Adrenal gland (tissue), 5 donors: ENCODE measurements around the gene WFDC10A.

Experiments used
- CTCF ChIP-seq, 6 experiments: fragments of 450-650 bp in 4 of 6; fragments of 200-600 bp in 2 of 6; sonication (generic) in 1 of 6; IDR thresholded peaks; 1 replicate in 5 of 6; 2 replicates in 1 of 6; pipeline versions ENCODE4 v1.5.1 to v1.8.0; 2016 to 2021; ENCODE audit warnings: antibody characterized with exemption in 6 of 6, mild to moderate bottlenecking in 2 of 6, moderate library complexity in 1 of 6
- POLR2A ChIP-seq, 2 donors: fragments of 450-650 bp; IDR thresholded peaks; one replicate each; pipeline ENCODE4 v1.6.1; 2017; ENCODE audit warnings: antibody characterized with exemption in 2 of 2, mild to moderate bottlenecking in 2 of 2, moderate library complexity in 1 of 2
- donor health status: DM: no; HTN: no; CAD: no.

- TF ChIP-seq POLR2A (IDR thresholded peaks at IDR 0.05) (no peak), CTCF (IDR thresholded peaks at IDR 0.05) (no peak)
These were observed 47.8 kb upstream of the WFDC10A start for GRCh38 chr20:45581702-45582101.
